Measurements from ENCODE around the gene CSTF1.

The CSTF1 gene

DNA sequence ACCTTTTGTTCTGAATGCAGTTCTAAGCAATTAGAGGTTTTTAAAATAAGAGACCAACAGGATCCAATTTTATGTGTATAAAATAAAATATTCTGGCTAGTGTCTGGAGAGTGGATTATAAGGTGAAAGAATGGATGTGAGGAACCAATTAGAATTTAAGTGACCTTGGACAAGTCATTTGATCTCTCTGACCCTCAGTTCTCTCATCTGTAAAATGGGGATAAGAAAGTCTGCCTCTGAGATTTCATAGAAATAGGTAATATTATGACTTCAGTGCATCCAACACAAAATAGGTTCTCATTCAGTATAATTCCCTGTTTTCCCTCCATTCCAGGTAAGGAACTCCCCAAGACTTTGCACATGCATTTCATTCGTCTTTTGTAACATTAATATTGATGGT is 38.5 kb downstream of the CSTF1 start:
- no peak for DNase-seq

- DNase-seq = no peak
These were observed 39.0 kb downstream of the CSTF1 start for GRCh38 chr20:56431471-56431870.

GRCh38 chr20:56433221-56433879 is 40.9 kb downstream of the CSTF1 start:
- DNase-seq = peak; percentile 40

- DNase-seq = peak; percentile 73
These were observed 41.4 kb downstream of the CSTF1 start for GRCh38 chr20:56433880-56434255.

- no peak for DNase-seq
These were observed 44.9 kb downstream of the CSTF1 start for GRCh38 chr20:56437196-56437960.

DNA sequence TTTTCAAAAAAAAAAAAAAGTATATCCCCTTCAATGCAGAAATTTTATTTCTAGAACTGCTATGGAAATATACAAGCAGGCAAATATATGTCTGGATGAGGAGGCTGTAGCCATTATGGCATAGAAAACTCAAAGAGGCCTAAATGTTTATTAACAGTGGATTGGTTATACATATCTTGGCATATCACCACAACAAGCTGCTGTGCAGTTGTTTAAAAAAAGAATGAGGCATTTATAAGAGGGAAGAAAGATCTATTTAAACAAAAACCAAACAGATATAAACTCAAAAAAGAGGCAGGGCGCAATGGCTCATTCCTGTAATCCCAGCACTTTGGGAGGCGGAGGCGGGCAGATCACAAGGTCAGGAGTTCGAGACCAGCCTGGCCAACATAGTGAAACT is 45.8 kb downstream of the CSTF1 start:
- DNase-seq = no peak

DNA sequence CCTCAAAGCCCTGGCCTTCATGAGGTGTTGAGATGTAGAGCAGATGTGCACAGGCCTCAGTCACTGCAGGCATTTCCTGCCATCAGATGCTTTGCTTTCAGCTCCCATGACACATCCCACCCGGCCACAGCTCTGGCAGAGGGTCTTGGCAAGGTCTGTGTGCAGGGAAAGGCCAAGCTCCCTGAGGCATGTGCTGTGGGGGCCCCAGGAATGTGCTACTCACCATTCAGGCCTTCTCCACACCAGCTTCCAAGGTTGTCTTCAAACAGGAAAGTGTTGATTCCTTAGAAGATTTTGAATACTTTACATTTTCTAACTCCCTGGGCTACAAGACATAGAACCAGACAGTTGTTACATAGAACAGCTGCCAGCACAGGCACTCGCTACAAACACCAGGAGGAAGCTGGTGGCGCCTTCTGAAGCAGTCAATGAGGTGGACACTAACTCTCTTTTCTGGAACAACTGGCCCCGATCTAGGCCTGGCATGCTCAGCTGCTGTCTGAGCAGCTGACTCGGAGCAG is 47.4 kb downstream of the CSTF1 start:
- DNase-seq = peak; percentile 100

- no peak for DNase-seq
These were observed 48.0 kb downstream of the CSTF1 start for GRCh38 chr20:56440346-56441007.

- DNase-seq = no peak
These were observed 50.2 kb downstream of the CSTF1 start for GRCh38 chr20:56442389-56443365.

DNA sequence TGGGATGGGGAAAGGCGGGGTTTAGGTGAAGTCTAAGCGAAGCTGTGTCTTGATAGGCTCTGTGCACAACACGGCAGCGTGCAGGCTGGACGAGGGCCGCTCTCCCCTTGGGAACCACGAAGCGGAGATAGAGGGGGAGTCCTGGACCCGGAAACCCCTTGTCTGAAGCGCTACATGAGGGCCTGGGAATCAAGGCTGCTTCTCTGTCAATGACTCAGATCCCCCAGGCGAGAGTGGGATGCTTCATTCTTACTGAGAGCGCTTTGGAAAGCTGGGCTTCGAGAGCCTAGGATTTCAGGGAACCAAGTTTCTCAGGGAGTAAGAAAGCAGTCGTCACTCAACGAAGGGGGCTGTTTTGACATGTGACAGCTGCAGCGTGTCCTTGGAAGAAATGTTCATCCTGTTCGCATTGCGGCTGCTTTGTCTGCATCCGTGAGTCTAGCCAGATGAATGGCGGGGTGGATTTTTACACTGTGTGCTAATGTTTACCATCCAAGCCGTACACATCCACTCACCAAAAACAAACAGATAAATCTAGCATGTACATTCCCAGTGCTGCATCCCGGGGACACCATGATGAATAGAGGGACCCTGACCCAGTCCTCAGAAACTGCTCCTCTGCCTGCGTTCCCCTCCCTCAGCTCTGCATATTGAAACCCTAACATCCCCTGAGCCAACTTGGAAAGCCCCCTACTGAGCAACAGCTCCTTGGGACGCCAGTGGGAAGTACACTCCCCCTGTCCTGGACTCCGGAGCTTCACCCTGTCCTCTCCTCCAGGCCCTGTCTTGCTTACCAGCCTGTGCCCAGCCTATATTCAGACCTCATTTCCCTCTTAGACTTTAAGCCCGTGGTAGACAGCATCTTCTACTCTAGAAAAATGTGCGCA is 51.5 kb downstream of the CSTF1 start:
- DNase-seq = no peak

- DNase-seq = no peak
These were observed 52.7 kb downstream of the CSTF1 start for GRCh38 chr20:56445130-56445529.

GRCh38 chr20:56445540-56445939 is 53.1 kb downstream of the CSTF1 start:
- DNase-seq = no peak

DNA sequence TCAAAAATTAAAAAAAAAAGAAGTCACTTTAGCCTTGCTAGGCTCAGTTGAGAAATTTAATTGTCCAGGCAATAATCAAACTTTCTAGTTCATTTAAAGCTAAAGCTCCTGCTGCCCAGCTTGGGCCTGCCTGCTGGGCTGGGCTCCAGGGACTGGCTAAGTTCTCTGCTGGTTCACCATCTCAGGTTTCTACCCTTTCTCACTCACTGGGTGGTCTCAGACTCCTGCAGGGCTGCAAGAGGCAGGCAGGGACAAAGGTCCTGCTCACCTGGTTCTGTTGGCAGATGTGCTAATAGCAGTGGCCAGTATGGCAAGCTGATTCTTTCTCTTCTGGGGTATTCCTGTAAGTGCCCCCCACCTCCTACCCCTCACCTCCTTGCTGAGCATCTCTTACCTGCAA is 54.8 kb downstream of the CSTF1 start:
- DNase-seq = no peak

DNA sequence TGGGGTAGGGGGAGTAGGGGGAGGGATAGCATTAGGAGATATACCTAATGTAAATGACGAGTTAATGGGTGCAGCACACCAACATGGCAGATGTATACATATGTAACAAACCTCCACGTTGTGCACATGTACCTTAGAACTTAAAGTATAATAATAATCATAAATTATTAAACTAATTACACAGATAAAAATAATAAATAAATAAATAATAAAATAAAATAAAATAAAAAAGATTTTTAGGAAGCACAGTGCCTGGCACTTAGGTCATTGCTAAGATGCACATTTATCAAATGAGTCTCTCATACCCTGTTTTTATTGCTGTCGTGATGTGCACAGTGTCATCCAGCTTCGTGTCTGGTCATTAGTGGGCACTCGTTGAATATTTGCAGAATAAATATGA is 57.0 kb downstream of the CSTF1 start:
- no peak for DNase-seq

- no peak for DNase-seq
These were observed 58.8 kb downstream of the CSTF1 start for GRCh38 chr20:56451056-56451765.

GRCh38 chr20:56453352-56453751 is 60.9 kb downstream of the CSTF1 start:
- DNase-seq = no peak

DNA sequence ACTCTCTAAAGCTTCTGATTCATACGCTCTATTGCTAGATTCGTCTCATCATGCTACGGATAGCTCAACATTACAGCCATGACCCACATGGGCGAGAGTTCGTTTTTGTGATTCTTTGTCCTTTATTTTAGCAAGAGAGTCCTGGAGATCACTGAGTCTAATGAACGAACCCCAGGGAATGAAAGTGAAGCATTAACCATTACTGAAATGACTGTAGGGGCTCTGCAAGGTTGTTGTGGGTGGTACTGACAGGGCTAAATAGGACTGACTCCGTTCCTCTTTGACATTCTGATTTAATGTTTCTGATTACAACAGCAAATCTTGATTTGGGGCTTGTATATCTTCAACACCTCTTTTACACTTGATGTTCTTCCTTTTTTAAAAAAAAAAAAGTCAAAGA is 62.3 kb downstream of the CSTF1 start:
- DNase-seq = no peak

All from fibroblast of skin of right quadriceps (primary cell).